Effector memory CD8-positive, alpha-beta T cell (primary cell): ENCODE results near the gene PRKAR2A.
"Not testable (repeated sequence)": the region's sequence is repeated elsewhere in the genome, so short reads cannot be mapped to it uniquely, and the experiment has no call there.

Experiments used
- ATAC-seq: fragments of 150-1000 bp; cut with Tn5 transposase; replicated peaks from 2 replicates; pipeline ENCODE4 v1.10.0; 2021; ENCODE audit warnings: mild to moderate bottlenecking, moderate library complexity
- DNase-seq, 3 experiments: peaks; one replicate each; pipeline ENCODE4 v3.0.0; 2021
- H3K27ac Mint-ChIP-seq, 2 donors: one replicate each; pipeline ENCODE4 v1.8.0; 2022; ENCODE audit warnings: mild to moderate bottlenecking in 2 of 2, mixed read lengths in 2 of 2, moderate library complexity in 2 of 2
- H3K27me3 Mint-ChIP-seq, 2 donors: one replicate each; pipeline ENCODE4 v1.8.0; 2022; ENCODE audit warnings: mixed read lengths in 2 of 2
- H3K36me3 Mint-ChIP-seq: one replicate; pipeline ENCODE4 v1.8.0; 2022; ENCODE audit warnings: mild to moderate bottlenecking, moderate library complexity, mixed read lengths; ENCODE audit not compliant: insufficient read depth
- H3K4me1 Mint-ChIP-seq, 2 donors: one replicate each; pipeline ENCODE4 v1.8.0; 2022; ENCODE audit warnings: low read depth in 2 of 2, mixed read lengths in 2 of 2
- H3K4me3 Mint-ChIP-seq, 2 donors: one replicate each; pipeline ENCODE4 v1.8.0; 2022; ENCODE audit warnings: mild to moderate bottlenecking in 2 of 2, mixed read lengths in 2 of 2, moderate library complexity in 2 of 2
- H3K9me3 Mint-ChIP-seq, 2 donors: one replicate each; pipeline ENCODE4 v1.8.0; 2022; ENCODE audit warnings: mixed read lengths in 2 of 2

Gene PRKAR2A

DNA sequence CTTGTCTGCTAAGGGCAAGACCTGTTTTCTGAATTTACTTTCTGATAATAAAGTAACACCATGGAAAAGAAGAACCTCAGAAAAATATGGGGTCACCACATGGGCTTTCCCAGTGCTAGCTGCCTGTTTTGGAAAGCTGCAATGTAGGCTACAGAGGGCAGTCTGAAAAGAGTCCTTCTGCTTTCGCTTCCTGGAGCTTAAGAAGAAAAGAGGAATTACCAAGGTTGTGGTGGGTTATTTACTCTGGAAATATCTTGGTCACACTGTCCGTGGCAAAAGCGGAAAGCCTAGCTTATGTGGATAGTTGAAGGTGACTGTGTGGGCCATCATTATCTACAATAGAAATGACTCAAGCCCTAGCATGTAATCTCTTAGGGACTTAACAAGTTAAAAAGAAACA is 98.9 kb downstream of the PRKAR2A start:
- Mint-ChIP-seq H3K4me3 (no peak overlapping the region), H3K27me3 (no peaks in the 10 kb centered on the region), H3K36me3 (peaks cover 50% of the 10 kb centered on the region), H3K4me1 (no peaks in the 10 kb centered on the region), H3K27ac (no peak overlapping the region), H3K9me3 (no peaks in the 10 kb centered on the region)
- no peak for DNase-seq
- ATAC-seq = no peak

DNA sequence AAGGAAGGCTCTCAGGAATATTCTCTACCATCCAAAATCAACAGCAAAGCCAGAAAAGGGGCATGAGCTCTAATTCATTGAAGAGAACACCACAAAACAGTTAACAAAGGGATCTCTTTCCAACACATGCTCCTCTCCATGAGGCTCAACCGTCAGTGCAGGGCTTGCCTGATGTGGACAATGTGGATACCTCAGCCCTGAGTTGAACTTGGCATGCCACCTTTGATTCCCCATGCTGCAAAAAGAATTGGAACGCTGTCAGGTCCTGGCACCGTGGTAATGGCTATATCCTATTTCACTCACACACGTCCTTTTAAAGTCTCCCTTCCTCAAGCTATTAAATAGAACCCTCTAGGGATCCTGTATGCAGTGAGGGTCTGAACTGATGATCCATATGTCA is 100.0 kb downstream of the PRKAR2A start:
- H3K4me1 Mint-ChIP-seq = no peaks in the 10 kb centered on the region
- H3K9me3 Mint-ChIP-seq = no peaks in the 10 kb centered on the region
- H3K4me3 Mint-ChIP-seq = no peak overlapping the region
- ATAC-seq (no peak), DNase-seq (no peak)
- H3K27me3 Mint-ChIP-seq = no peaks in the 10 kb centered on the region
- no peak overlapping the region for H3K27ac Mint-ChIP-seq
- peaks cover 48% of the 10 kb centered on the region for H3K36me3 Mint-ChIP-seq

DNA sequence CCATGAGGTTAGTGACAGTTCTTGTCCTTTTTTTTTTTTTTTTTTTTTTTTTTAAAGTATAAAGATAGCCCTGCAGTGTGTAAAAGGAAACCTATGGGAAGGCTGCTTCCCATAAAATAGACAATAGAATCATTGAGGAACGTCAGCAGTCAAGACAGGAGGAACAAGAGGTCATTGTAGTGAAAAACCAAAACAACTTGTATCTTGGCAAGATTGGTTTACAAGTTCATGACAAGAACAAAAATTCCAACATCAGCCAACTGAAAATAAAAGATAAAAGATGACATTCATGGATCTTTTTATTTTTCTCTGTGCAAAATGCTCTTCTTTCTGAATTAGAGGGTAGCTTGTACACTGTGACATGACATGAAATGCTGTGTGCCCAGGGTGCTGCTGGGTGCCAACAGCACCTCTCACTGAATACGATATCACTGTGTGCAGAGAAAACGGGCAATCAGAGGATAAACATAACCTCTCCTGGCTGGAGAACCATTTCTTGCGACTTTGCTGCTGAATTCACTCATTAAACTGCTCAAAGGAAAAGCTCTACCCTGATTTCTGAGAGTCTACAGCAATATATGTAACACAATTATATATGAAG is 100.6 kb downstream of the PRKAR2A start:
- DNase-seq = no peak
- Mint-ChIP-seq H3K36me3 (peaks cover 42% of the 10 kb centered on the region), H3K4me3 (no peak overlapping the region), H3K27me3 (no peaks in the 10 kb centered on the region), H3K27ac (no peak overlapping the region), H3K9me3 (no peaks in the 10 kb centered on the region), H3K4me1 (no peaks in the 10 kb centered on the region)
- no peak for ATAC-seq

DNA sequence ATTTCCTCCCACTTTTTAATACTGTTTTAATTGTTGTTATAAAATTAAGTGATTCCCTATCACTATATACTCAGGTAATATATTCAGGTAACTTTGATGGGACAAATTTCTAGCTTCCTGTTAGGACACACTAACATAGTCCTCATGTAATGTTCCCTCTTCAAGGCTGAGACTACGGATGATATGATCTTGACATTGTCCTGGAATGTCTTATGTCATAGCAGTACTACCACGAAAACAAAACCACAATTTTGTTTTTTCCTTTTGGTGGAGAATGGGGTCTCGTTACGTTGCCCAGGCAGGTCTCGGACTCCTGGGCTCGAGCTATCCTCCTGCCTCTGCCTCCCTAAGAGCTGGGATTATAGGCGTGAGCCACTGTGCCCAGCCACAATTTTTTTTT is 103.9 kb downstream of the PRKAR2A start:
- Mint-ChIP-seq H3K36me3 (peaks cover 17% of the 10 kb centered on the region), H3K9me3 (no peaks in the 10 kb centered on the region), H3K27ac (no peak overlapping the region), H3K27me3 (no peaks in the 10 kb centered on the region), H3K4me1 (no peaks in the 10 kb centered on the region), H3K4me3 (no peak overlapping the region)
- DNase-seq (no peak), ATAC-seq (no peak)

DNA sequence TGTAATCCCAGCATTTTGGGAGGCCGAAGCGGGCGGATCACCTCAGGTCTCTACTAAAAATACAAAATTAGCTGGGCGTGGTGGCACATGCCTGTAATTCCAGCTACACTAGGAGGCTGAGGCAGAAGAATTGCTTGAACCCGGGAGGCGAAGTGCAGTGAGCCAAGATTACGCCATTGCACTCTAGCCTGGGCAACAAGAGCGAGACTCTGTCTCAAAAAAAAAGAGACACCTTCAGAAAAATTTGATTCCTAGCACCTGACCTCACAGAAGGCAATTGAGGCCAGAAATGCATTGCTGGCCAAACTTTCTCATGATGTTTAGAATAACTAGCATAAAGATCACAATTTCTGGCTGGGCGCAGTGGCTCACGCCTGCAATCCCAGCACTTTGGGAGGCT is 106.4 kb downstream of the PRKAR2A start:
- H3K36me3 Mint-ChIP-seq, DNase-seq, H3K27me3 Mint-ChIP-seq, H3K9me3 Mint-ChIP-seq, H3K4me3 Mint-ChIP-seq, ATAC-seq, H3K4me1 Mint-ChIP-seq: not testable (repeated sequence)
- peak overlapping the region in 1 of 2 donors; percentile 49 for H3K27ac Mint-ChIP-seq

DNA sequence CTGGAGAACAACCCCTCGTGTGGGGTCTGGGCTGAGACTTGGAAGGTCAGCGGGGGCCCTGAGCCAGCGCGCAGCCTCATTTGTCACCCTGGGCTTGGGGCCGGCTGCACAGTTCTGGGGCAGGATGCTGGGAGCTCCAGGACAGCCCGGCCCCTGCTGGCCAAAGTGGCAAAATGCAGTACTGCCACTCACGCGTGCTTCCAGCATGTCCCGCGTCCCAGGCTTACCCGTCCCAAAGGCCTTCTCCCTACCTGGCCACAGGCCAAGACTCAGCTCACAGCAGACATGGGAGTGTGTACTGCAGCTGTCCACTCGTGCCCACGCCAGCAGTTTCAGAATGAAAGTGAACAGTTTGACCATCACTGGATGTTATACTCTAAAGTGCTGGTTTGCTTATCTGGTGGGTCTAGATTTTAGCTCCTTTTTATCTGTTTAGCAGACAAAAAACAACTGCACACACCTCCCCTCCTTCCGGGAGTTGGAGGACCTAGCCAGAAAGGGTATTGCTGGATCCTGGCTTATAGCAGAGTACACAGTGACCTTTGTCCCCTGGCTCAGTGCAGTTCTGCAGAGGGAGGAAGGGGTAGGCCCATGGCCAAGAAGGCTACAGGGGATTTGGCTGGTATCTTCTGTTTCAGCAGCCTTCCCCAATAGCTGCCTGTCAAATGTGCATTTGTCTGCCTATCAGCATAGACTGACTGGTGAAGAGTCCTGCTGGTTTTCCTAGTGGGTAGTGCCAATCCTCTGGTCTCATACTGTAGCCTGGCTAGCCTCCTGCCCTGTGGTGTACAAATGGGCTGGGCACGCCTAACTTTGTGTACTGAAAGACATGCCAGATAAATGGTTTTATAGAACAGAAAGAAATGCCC is 107.5 kb downstream of the PRKAR2A start:
- DNase-seq (peak; percentile 26 to 38 (median 32)), ATAC-seq (peak; percentile 88)
- Mint-ChIP-seq H3K27ac (peak overlapping the region in 1 of 2 donors; percentile 49), H3K9me3 (no peaks in the 10 kb centered on the region), H3K27me3 (no peaks in the 10 kb centered on the region), H3K36me3 (peaks cover 10% of the 10 kb centered on the region), H3K4me3 (no peak overlapping the region), H3K4me1 (peaks cover 0 to 4% of the 10 kb centered on the region in 2 donors)

DNA sequence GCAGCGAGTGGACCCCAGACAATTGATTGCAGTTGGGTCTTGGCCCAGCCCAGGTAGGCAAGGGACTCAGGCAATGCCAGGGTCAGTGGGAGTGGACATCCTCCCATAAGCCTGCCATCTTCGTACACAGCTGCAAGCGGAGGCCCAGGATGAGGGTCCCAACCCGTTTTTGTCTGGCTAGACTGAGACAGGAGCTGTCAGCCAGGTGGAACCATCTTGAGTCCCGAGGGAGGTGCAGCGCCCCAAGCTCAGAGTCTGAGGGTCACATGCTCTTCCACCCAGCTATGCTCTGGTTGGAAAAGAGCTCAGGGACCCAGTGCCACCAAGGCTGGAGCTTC is 108.1 kb downstream of the PRKAR2A start:
- DNase-seq (no peak), ATAC-seq (no peak)
- Mint-ChIP-seq H3K4me3 (no peak overlapping the region), H3K9me3 (no peaks in the 10 kb centered on the region), H3K4me1 (peaks cover 0 to 4% of the 10 kb centered on the region in 2 donors), H3K27ac (no peak overlapping the region), H3K36me3 (peaks cover 10% of the 10 kb centered on the region), H3K27me3 (no peaks in the 10 kb centered on the region)

DNA sequence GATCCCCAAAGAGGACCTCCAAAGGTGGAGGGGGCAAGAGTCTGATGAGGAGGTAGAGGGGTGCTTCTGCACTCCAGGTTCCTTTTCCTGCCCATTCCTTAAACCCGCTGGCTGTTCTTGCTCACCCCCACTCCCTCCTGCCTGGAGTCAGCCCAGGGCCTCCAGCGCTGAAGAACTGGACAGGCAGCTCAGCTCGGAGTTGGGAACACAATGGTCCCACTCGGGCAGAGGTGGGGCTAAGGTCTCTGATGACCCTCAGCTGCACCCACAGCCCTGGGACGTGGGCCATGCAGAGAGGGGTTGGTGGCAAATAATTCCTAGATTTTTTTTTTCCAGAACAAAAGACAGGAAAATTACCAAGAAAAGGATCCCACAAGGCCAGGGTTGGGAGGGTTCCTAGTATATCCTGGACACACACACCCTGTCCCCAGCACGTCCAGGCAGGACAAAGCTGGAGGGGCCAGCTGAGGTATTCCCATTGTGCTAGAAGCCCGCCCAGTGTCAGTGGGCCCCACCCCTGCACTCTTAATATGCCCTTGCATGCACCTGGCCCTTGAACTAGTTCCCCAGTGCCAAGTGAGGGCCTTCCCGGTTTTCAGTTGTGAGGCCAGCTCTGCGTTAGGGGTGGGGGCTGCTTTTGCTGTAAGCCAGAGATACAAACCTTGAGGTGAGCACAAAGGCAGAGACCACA is 108.6 kb downstream of the PRKAR2A start:
- H3K36me3 Mint-ChIP-seq = peaks cover 10% of the 10 kb centered on the region
- DNase-seq = no peak
- no peaks in the 10 kb centered on the region for H3K9me3 Mint-ChIP-seq
- H3K27ac Mint-ChIP-seq = no peak overlapping the region
- H3K4me1 Mint-ChIP-seq = peaks cover 0 to 4% of the 10 kb centered on the region in 2 donors
- H3K27me3 Mint-ChIP-seq = no peaks in the 10 kb centered on the region
- no peak for ATAC-seq
- no peak overlapping the region for H3K4me3 Mint-ChIP-seq

DNA sequence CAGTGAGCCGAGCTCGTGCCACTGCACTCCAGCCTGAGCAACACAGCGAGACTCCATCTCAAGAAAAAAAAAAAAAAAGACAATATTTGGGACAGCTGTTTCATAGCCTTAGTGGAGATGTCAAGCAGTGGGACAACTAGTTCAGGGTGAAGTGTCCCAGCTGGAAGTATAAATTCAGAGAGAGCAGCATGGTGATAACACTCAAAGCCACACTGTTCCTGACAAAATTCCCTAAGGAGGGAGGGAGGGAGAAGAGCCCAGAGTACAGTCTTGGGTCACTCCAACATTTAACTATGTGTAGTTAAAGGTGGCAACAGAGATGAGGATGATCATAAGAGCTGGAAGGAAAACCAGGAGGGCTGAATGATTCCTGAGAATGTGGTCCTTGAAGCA is 109.5 kb downstream of the PRKAR2A start:
- Mint-ChIP-seq H3K36me3 (peaks cover 7% of the 10 kb centered on the region), H3K27me3 (no peaks in the 10 kb centered on the region), H3K9me3 (no peaks in the 10 kb centered on the region), H3K4me1 (peaks cover 0 to 4% of the 10 kb centered on the region in 2 donors), H3K27ac (no peak overlapping the region), H3K4me3 (no peak overlapping the region)
- DNase-seq (no peak), ATAC-seq (no peak)

DNA sequence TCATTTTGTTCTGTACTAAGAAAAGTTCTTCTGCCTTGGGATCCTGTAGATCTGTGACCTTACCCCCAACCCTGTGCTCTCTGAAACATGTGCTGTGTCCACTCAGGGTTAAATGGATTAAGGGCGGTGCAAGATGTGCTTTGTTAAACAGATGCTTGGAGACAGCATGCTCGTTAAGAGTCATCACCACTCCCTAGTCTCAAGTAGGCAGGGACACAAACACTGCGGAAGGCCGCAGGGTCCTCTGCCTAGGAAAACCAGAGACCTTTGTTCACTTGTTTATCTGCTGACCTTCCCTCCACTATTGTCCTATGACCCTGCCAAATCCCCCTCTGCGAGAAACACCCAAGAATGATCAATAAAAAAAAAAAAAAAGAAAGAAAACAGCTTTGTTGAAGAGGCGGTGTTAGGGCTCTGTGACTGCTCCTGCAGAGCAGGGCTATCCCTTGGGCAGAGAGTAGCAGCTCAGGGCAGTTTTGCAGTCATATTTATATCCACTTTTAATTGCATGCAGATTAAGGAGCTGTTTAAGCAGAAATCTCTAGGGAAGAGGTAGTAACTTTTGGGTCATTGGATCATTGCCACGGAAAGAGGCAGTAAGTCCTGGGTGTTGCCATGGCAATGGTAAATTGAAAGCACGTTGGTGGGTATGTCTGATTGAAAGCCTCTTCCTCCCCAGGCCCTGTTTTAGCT is 112.5 kb downstream of the PRKAR2A start:
- H3K9me3 Mint-ChIP-seq, H3K4me1 Mint-ChIP-seq, H3K27ac Mint-ChIP-seq, H3K36me3 Mint-ChIP-seq, ATAC-seq, H3K4me3 Mint-ChIP-seq, DNase-seq, H3K27me3 Mint-ChIP-seq: not testable (repeated sequence)

DNA sequence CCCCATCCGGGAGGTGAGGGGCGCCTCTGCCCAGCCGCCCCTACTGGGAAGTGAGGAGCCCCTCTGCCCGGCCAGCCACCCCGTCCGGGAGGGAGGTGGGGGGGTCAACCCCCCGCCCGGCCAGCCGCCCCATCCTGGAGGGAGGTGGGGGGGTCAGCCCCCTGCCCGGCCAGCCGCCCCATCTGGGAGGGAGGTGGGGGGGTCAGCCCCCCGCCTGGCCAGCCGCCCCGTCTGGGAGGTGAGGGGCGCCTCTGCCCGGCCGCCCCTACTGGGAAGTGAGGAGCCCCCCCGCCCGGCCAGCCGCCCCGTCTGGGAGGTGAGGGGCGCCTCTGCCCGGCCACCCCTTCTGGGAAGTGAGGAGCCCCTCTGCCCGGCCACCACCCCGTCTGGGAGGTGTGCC is 113.1 kb downstream of the PRKAR2A start:
- H3K9me3 Mint-ChIP-seq, H3K4me1 Mint-ChIP-seq, DNase-seq, ATAC-seq, H3K36me3 Mint-ChIP-seq, H3K4me3 Mint-ChIP-seq, H3K27me3 Mint-ChIP-seq, H3K27ac Mint-ChIP-seq: not testable (repeated sequence)

DNA sequence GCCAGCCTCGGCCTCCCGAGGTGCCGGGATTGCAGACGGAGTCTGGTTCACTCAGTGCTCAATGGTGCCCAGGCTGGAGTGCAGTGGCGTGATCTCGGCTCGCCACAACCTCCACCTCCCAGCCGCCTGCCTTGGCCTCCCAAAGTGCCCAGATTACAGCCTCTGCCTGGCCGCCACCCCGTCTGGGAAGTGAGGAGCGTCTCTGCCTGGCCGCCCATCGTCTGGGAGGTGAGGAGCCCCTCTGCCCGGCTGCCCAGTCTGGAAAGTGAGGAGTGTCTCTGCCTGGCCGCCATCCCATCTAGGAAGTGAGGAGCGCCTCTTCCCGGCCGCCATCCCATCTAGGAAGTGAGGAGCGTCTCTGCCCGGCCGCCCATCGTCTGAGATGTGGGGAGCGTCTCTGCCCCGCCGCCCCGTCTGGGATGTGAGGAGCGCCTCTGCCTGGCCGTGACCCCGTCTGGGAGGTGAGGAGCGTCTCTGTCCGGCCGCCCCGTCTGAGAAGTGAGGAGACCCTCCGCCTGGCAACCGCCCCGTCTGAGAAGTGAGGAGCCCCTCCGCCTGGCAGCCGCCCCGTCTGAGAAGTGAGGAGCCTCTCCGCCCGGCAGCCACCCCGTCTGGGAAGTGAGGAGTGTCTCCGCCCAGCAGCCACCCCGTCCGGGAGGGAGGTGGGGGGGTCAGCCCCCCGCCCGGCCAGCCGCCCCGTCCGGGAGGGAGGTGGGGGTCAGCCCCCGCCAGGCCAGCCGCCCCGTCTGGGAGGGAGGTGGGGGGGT is 113.7 kb downstream of the PRKAR2A start:
- H3K9me3 Mint-ChIP-seq, H3K4me3 Mint-ChIP-seq, H3K27ac Mint-ChIP-seq, DNase-seq, ATAC-seq, H3K36me3 Mint-ChIP-seq, H3K4me1 Mint-ChIP-seq, H3K27me3 Mint-ChIP-seq: not testable (repeated sequence)

DNA sequence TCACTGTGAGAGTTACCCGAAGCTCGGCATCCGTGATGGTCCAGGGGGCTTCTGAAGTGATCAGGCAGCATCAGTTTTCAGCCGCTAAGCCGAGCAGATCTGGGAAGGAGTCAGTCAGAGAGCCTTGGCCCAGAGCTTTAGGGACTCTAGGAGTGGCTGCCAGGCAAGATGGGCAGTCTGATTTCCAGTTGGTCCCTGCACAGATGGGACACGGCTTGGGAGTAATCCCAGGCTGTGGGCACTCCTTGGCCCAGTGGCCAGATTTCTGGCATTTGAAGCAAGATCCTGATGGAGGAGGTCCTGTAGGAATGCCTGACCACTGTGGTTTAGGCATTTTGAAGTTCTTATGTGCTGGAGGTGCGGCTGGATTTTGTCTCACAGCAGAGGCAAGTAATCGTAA is 120.2 kb downstream of the PRKAR2A start:
- Mint-ChIP-seq H3K36me3 (no peaks in the 10 kb centered on the region), H3K27me3 (no peaks in the 10 kb centered on the region), H3K9me3 (no peaks in the 10 kb centered on the region), H3K4me3 (no peak overlapping the region), H3K4me1 (no peaks in the 10 kb centered on the region), H3K27ac (no peak overlapping the region)
- no peak for ATAC-seq
- DNase-seq = no peak
